Lower lobe of right lung (tissue), 2 donors: Measurements from ENCODE around the gene ZPBP. TPM values are rescaled to one million over a fixed set of nuclear protein-coding genes. Genes with fewer than 3 reads are reported as not detected.

Experiments
- ATAC-seq, 2 donors: fragments of 200-7000 bp; cut with Tn5 transposase; one replicate each; pipeline ENCODE4 v1.9.1; 2020 to 2022; ENCODE audit warnings: mild to moderate bottlenecking in 2 of 2, moderate library complexity in 2 of 2
- DNase-seq: peaks from one replicate; pipeline ENCODE4 v3.0.0-alpha.2; 2020
- H3K27ac ChIP-seq: fragments of 200-600 bp; one replicate; pipeline ENCODE4 v1.8.0; 2022
- H3K27me3 ChIP-seq: fragments of 200-600 bp; one replicate; pipeline ENCODE4 v1.8.0; 2022; ENCODE audit warnings: low read depth
- H3K36me3 ChIP-seq: fragments of 200-600 bp; one replicate; pipeline ENCODE4 v1.8.0; 2022; ENCODE audit warnings: mild to moderate bottlenecking
- H3K4me1 ChIP-seq: fragments of 200-600 bp; one replicate; pipeline ENCODE4 v1.8.0; 2022
- H3K4me3 ChIP-seq: fragments of 200-600 bp; one replicate; pipeline ENCODE4 v1.8.0; 2022; ENCODE audit warnings: mild to moderate bottlenecking
- H3K9me3 ChIP-seq: fragments of 200-600 bp; one replicate; pipeline ENCODE4 v1.8.0; 2022
- intact Hi-C: fragments of 100-400 bp; cut with DNase I; formaldehyde crosslinking; loops from one replicate; pipeline ENCODE4 v1.11.0; 2022
- total RNA-seq: library from RNA; stranded (reverse); fragmentation: NEBNext Ultra II Directional; extraction: Animal tissue kit (Norgen Biotek cat#: 25700); gene quantifications from one replicate; pipeline ENCODE4 v1.2.1, GENCODE V29; 2021
- TF ChIP-seq, protein P1 (sequence below): fragments of 200-600 bp; IDR thresholded peaks from one replicate; pipeline ENCODE4 v1.8.0; 2022; ENCODE audit warnings: antibody characterized with exemption, mild to moderate bottlenecking
- donor health status: DM: no; HTN: yes; CAD: no; lungs with severe emphysema.

ZPBP gene
- total RNA-seq, 1 donor from 2014 or later: not detected

DNA sequence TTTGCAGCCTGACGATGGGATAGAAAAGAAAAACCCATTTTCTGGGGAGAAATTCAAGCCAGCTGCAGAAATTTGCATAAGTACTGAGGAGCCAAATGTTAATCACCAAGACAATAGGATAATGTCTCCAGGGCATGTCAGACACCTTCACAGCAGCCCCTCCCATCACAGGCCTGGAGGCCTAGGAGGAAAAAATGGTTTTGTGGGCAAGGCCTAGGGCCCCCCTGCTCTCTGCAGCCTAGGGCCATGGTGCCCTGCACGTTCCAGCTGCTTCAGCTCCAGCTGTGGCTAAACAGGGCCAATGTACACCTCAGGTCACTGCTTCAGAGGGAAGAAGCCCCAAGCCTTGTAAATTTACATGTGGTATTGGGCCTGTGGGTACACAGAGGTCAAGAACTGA is 161.4 kb downstream of the ZPBP start:
- no peak for DNase-seq
- Histone ChIP-seq H3K36me3 (no peaks in the 10 kb centered on the region), H3K9me3 (peaks cover 11% of the 10 kb centered on the region), H3K4me3 (no peak overlapping the region), H3K27me3 (no peaks in the 10 kb centered on the region), H3K4me1 (no peaks in the 10 kb centered on the region), H3K27ac (no peak overlapping the region)
- ATAC-seq: no peak
- intact Hi-C loops: no loop called here
- TF ChIP-seq, protein P1, sequence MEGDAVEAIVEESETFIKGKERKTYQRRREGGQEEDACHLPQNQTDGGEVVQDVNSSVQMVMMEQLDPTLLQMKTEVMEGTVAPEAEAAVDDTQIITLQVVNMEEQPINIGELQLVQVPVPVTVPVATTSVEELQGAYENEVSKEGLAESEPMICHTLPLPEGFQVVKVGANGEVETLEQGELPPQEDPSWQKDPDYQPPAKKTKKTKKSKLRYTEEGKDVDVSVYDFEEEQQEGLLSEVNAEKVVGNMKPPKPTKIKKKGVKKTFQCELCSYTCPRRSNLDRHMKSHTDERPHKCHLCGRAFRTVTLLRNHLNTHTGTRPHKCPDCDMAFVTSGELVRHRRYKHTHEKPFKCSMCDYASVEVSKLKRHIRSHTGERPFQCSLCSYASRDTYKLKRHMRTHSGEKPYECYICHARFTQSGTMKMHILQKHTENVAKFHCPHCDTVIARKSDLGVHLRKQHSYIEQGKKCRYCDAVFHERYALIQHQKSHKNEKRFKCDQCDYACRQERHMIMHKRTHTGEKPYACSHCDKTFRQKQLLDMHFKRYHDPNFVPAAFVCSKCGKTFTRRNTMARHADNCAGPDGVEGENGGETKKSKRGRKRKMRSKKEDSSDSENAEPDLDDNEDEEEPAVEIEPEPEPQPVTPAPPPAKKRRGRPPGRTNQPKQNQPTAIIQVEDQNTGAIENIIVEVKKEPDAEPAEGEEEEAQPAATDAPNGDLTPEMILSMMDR: no peak

- no peaks in the 10 kb centered on the region for H3K4me1 ChIP-seq
- no peaks in the 10 kb centered on the region for H3K36me3 ChIP-seq
- intact Hi-C loops: no loop called here
- TF ChIP-seq, protein P1: no peak
- H3K27ac ChIP-seq: no peak overlapping the region
- H3K9me3 ChIP-seq: peaks cover 11% of the 10 kb centered on the region
- ATAC-seq: no peak
- no peak for DNase-seq
- no peak overlapping the region for H3K4me3 ChIP-seq
- no peaks in the 10 kb centered on the region for H3K27me3 ChIP-seq
Measured at GRCh38 chr7:49928787-49929186, 164.3 kb downstream of the ZPBP start.

GRCh38 chr7:49927631-49928030 is 165.4 kb downstream of the ZPBP start:
- Histone ChIP-seq H3K9me3 (peaks cover 11% of the 10 kb centered on the region), H3K27ac (no peak overlapping the region), H3K36me3 (no peaks in the 10 kb centered on the region), H3K4me3 (no peak overlapping the region), H3K4me1 (no peaks in the 10 kb centered on the region), H3K27me3 (no peaks in the 10 kb centered on the region)
- intact Hi-C loops: no loop called here
- DNase-seq (no peak), ATAC-seq (no peak)
- TF ChIP-seq, protein P1: no peak

DNA sequence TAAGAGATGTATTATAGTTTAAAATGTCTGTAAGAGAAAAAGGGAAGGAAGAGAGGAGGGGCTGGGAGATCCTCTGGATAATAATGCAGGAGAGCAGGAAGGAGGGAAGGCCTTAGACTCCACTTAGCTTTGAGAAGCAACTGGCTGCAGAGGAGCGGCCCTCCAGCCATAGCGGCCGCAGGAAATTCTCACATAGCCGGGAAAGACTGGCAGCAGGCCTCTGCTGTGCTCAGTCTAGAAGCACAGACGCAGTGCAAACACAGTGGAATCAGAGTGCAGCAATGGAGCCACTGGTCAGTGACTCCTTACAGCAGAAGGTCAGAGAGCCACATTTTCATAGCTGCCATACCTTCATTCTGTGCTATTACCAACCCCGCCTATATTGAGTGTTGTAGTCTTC is 166.3 kb downstream of the ZPBP start:
- H3K4me3 ChIP-seq: no peak overlapping the region
- intact Hi-C loops: no loop called here
- DNase-seq (no peak), ATAC-seq (no peak)
- H3K9me3 ChIP-seq: peaks cover 11% of the 10 kb centered on the region
- H3K4me1 ChIP-seq: no peaks in the 10 kb centered on the region
- no peak overlapping the region for H3K27ac ChIP-seq
- TF ChIP-seq, protein P1: no peak
- H3K36me3 ChIP-seq: no peaks in the 10 kb centered on the region
- no peaks in the 10 kb centered on the region for H3K27me3 ChIP-seq

- Histone ChIP-seq H3K27ac (no peak overlapping the region), H3K4me1 (no peaks in the 10 kb centered on the region), H3K27me3 (no peaks in the 10 kb centered on the region), H3K36me3 (no peaks in the 10 kb centered on the region), H3K4me3 (no peak overlapping the region), H3K9me3 (no peaks in the 10 kb centered on the region)
- TF ChIP-seq, protein P1: no peak
- ATAC-seq (no peak), DNase-seq (no peak)
- intact Hi-C loops: no loop called here
Measured at GRCh38 chr7:49911909-49912308, 181.1 kb downstream of the ZPBP start.

- Histone ChIP-seq H3K9me3 (no peaks in the 10 kb centered on the region), H3K27ac (no peak overlapping the region), H3K4me1 (no peaks in the 10 kb centered on the region), H3K36me3 (no peaks in the 10 kb centered on the region), H3K27me3 (no peaks in the 10 kb centered on the region), H3K4me3 (no peak overlapping the region)
- TF ChIP-seq, protein P1: no peak
- DNase-seq: no peak
- no peak for ATAC-seq
- intact Hi-C loops: no loop called here
Measured at GRCh38 chr7:49894543-49894942, 198.5 kb downstream of the ZPBP start.
